Osteocyte (in vitro differentiated cells): ENCODE results near the gene KCNH2. TPM values are rescaled to one million over a fixed set of nuclear protein-coding genes. Genes with fewer than 3 reads are reported as not detected.

Experiments used
- DNase-seq: peaks from one replicate; pipeline ENCODE4 v3.0.0; 2021; ENCODE audit warnings: mixed read lengths; ENCODE audit not compliant: unreplicated experiment; ENCODE audit errors: extremely low spot score
- H3K27ac Mint-ChIP-seq: one replicate; pipeline ENCODE4 v1.8.0; 2021; ENCODE audit warnings: mild to moderate bottlenecking, mixed read lengths; ENCODE audit not compliant: unreplicated experiment
- H3K27me3 Mint-ChIP-seq: one replicate; pipeline ENCODE4 v1.8.0; 2021; ENCODE audit warnings: mixed read lengths; ENCODE audit not compliant: unreplicated experiment
- H3K36me3 Mint-ChIP-seq: one replicate; pipeline ENCODE4 v1.8.0; 2021; ENCODE audit warnings: mixed read lengths; ENCODE audit not compliant: unreplicated experiment
- H3K4me1 Mint-ChIP-seq: one replicate; pipeline ENCODE4 v1.8.0; 2021; ENCODE audit warnings: mixed read lengths; ENCODE audit not compliant: unreplicated experiment
- H3K4me3 Mint-ChIP-seq: one replicate; pipeline ENCODE4 v1.8.0; 2021; ENCODE audit warnings: mild to moderate bottlenecking, moderate library complexity, mixed read lengths; ENCODE audit not compliant: unreplicated experiment
- H3K9me3 Mint-ChIP-seq: one replicate; pipeline ENCODE4 v1.8.0; 2021; ENCODE audit warnings: mixed read lengths; ENCODE audit not compliant: unreplicated experiment
- CTCF ChIP-seq: fragments of 200-600 bp; sonication (generic); IDR thresholded peaks from 2 replicates; pipeline ENCODE4 v1.5.0; 2021; ENCODE audit warnings: antibody characterized with exemption, mild to moderate bottlenecking, moderate library complexity
- total RNA-seq: library from RNA; stranded (reverse); gene quantifications from 2 replicates; pipeline ENCODE4 v1.2.1, GENCODE V29; 2021

Gene KCNH2
- total RNA-seq, 1 donor from 2014 or later, result not detected

GRCh38 chr7:151001546-151001945, 23.4 kb upstream of the KCNH2 start:
- DNase-seq, result no peak
- Mint-ChIP-seq H3K4me1 (no peaks in the 10 kb centered on the region), H3K27me3 (peaks cover 20% of the 10 kb centered on the region), H3K36me3 (no peaks in the 10 kb centered on the region), H3K4me3 (no peak overlapping the region), H3K27ac (no peak overlapping the region), H3K9me3 (no peaks in the 10 kb centered on the region)
- TF ChIP-seq CTCF, result no peak

GRCh38 chr7:151000897-151001495, 22.9 kb upstream of the KCNH2 start:
- Mint-ChIP-seq H3K36me3 (no peaks in the 10 kb centered on the region), H3K9me3 (no peaks in the 10 kb centered on the region), H3K27me3 (peaks cover 20% of the 10 kb centered on the region), H3K4me3 (no peak overlapping the region), H3K4me1 (no peaks in the 10 kb centered on the region), H3K27ac (no peak overlapping the region)
- TF ChIP-seq CTCF, result no peak
- no peak for DNase-seq

- H3K4me1 Mint-ChIP-seq, result no peaks in the 10 kb centered on the region
- H3K36me3 Mint-ChIP-seq, result no peaks in the 10 kb centered on the region
- H3K9me3 Mint-ChIP-seq, result no peaks in the 10 kb centered on the region
- H3K4me3 Mint-ChIP-seq, result no peak overlapping the region
- H3K27me3 Mint-ChIP-seq, result peaks cover 11% of the 10 kb centered on the region
- no peak overlapping the region for H3K27ac Mint-ChIP-seq
- no peak for TF ChIP-seq CTCF
- DNase-seq, result no peak
These were observed 21.5 kb upstream of the KCNH2 start for GRCh38 chr7:150999497-151000230.

- DNase-seq, result no peak
- TF ChIP-seq CTCF, result no peak
- peaks cover 8% of the 10 kb centered on the region for H3K27me3 Mint-ChIP-seq
- no peaks in the 10 kb centered on the region for H3K9me3 Mint-ChIP-seq
- no peaks in the 10 kb centered on the region for H3K36me3 Mint-ChIP-seq
- no peak overlapping the region for H3K27ac Mint-ChIP-seq
- no peaks in the 10 kb centered on the region for H3K4me1 Mint-ChIP-seq
- H3K4me3 Mint-ChIP-seq, result no peak overlapping the region
These were observed 20.9 kb upstream of the KCNH2 start for GRCh38 chr7:150999001-150999400.

- peaks cover 3% of the 10 kb centered on the region for H3K27me3 Mint-ChIP-seq
- TF ChIP-seq CTCF, result no peak
These were observed 20.2 kb upstream of the KCNH2 start for GRCh38 chr7:150998341-150998740.

More at GRCh38 chr7:150998341-150998740, 20.2 kb upstream of the KCNH2 start:
- DNase-seq, result no peak
- Mint-ChIP-seq H3K4me3 (no peak overlapping the region), H3K4me1 (no peaks in the 10 kb centered on the region), H3K36me3 (no peaks in the 10 kb centered on the region), H3K27ac (no peak overlapping the region), H3K9me3 (no peaks in the 10 kb centered on the region)
